Measurements from ENCODE around the gene RNPS1.
A peak's percentile ranks its signal among the peaks of the same experiment; 100 is the strongest.

RNPS1 gene

GRCh38 chr16:2278956-2279800 is 11.3 kb upstream of the RNPS1 start:
- no peaks in the 10 kb centered on the region for H3K9me3 ChIP-seq (ENCODE audit: control insufficient read depth, low read length)
- H3K4me1 ChIP-seq (ENCODE audit: control insufficient read depth, insufficient read depth, low read length), result no peaks in the 10 kb centered on the region
- H3K4me3 ChIP-seq (ENCODE audit: low read length), result no peak overlapping the region
- H3K36me3 ChIP-seq (ENCODE audit: control insufficient read depth, insufficient read depth, low read length), result no peaks in the 10 kb centered on the region
- H3K9ac ChIP-seq (ENCODE audit: low read length), result no peak overlapping the region
- peaks cover 5% of the 10 kb centered on the region for H3K27me3 ChIP-seq (ENCODE audit: control insufficient read depth, insufficient read depth, low read length)

GRCh38 chr16:2278272-2278608 is 10.3 kb upstream of the RNPS1 start:
- no peaks in the 10 kb centered on the region for H3K36me3 ChIP-seq (ENCODE audit: control insufficient read depth, insufficient read depth, low read length)
- no peak overlapping the region for H3K9ac ChIP-seq (ENCODE audit: low read length)
- H3K27me3 ChIP-seq (ENCODE audit: control insufficient read depth, insufficient read depth, low read length), result peaks cover 5% of the 10 kb centered on the region

GRCh38 chr16:2277466-2278271 is 9.7 kb upstream of the RNPS1 start:
- H3K4me1 ChIP-seq (ENCODE audit: control insufficient read depth, insufficient read depth, low read length), result no peaks in the 10 kb centered on the region
- H3K4me3 ChIP-seq (ENCODE audit: low read length), result no peak overlapping the region
- peaks cover 5% of the 10 kb centered on the region for H3K27me3 ChIP-seq (ENCODE audit: control insufficient read depth, insufficient read depth, low read length)
- no peak overlapping the region for H3K9ac ChIP-seq (ENCODE audit: low read length)
- H3K9me3 ChIP-seq (ENCODE audit: control insufficient read depth, low read length), result no peaks in the 10 kb centered on the region
- no peaks in the 10 kb centered on the region for H3K36me3 ChIP-seq (ENCODE audit: control insufficient read depth, insufficient read depth, low read length)

More at GRCh38 chr16:2278272-2278608, 10.3 kb upstream of the RNPS1 start:
- H3K9me3 ChIP-seq (ENCODE audit: control insufficient read depth, low read length), result no peaks in the 10 kb centered on the region
- no peaks in the 10 kb centered on the region for H3K4me1 ChIP-seq (ENCODE audit: control insufficient read depth, insufficient read depth, low read length)
- H3K4me3 ChIP-seq (ENCODE audit: low read length), result no peak overlapping the region

GRCh38 chr16:2276368-2277195 is 8.7 kb upstream of the RNPS1 start:
- Histone ChIP-seq H3K9me3 (ENCODE audit: control insufficient read depth, low read length) (no peaks in the 10 kb centered on the region), H3K4me3 (ENCODE audit: low read length) (no peak overlapping the region), H3K9ac (ENCODE audit: low read length) (no peak overlapping the region), H3K36me3 (ENCODE audit: control insufficient read depth, insufficient read depth, low read length) (no peaks in the 10 kb centered on the region), H3K27me3 (ENCODE audit: control insufficient read depth, insufficient read depth, low read length) (peaks cover 5% of the 10 kb centered on the region), H3K4me1 (ENCODE audit: control insufficient read depth, insufficient read depth, low read length) (no peaks in the 10 kb centered on the region)

GRCh38 chr16:2275476-2276367 is 7.8 kb upstream of the RNPS1 start:
- no peak overlapping the region for H3K4me3 ChIP-seq (ENCODE audit: low read length)
- H3K9me3 ChIP-seq (ENCODE audit: control insufficient read depth, low read length), result no peaks in the 10 kb centered on the region
- no peaks in the 10 kb centered on the region for H3K36me3 ChIP-seq (ENCODE audit: control insufficient read depth, insufficient read depth, low read length)
- peaks cover 5% of the 10 kb centered on the region for H3K27me3 ChIP-seq (ENCODE audit: control insufficient read depth, insufficient read depth, low read length)
- no peaks in the 10 kb centered on the region for H3K4me1 ChIP-seq (ENCODE audit: control insufficient read depth, insufficient read depth, low read length)
- no peak overlapping the region for H3K9ac ChIP-seq (ENCODE audit: low read length)

GRCh38 chr16:2273931-2274330 is 6.0 kb upstream of the RNPS1 start:
- H3K27me3 ChIP-seq (ENCODE audit: control insufficient read depth, insufficient read depth, low read length), result peaks cover 5% of the 10 kb centered on the region
- no peaks in the 10 kb centered on the region for H3K9me3 ChIP-seq (ENCODE audit: control insufficient read depth, low read length)
- H3K4me1 ChIP-seq (ENCODE audit: control insufficient read depth, insufficient read depth, low read length), result peaks cover 10% of the 10 kb centered on the region
- no peaks in the 10 kb centered on the region for H3K36me3 ChIP-seq (ENCODE audit: control insufficient read depth, insufficient read depth, low read length)
- H3K9ac ChIP-seq (ENCODE audit: low read length), result no peak overlapping the region
- no peak overlapping the region for H3K4me3 ChIP-seq (ENCODE audit: low read length)

GRCh38 chr16:2273484-2273883 is 5.6 kb upstream of the RNPS1 start:
- no peak overlapping the region for H3K9ac ChIP-seq (ENCODE audit: low read length)
- peaks cover 5% of the 10 kb centered on the region for H3K27me3 ChIP-seq (ENCODE audit: control insufficient read depth, insufficient read depth, low read length)
- peaks cover 11% of the 10 kb centered on the region for H3K4me1 ChIP-seq (ENCODE audit: control insufficient read depth, insufficient read depth, low read length)
- H3K4me3 ChIP-seq (ENCODE audit: low read length), result no peak overlapping the region
- no peaks in the 10 kb centered on the region for H3K9me3 ChIP-seq (ENCODE audit: control insufficient read depth, low read length)
- no peaks in the 10 kb centered on the region for H3K36me3 ChIP-seq (ENCODE audit: control insufficient read depth, insufficient read depth, low read length)

- Histone ChIP-seq H3K4me1 (ENCODE audit: control insufficient read depth, insufficient read depth, low read length) (peaks cover 11% of the 10 kb centered on the region), H3K27me3 (ENCODE audit: control insufficient read depth, insufficient read depth, low read length) (peaks cover 5% of the 10 kb centered on the region), H3K9me3 (ENCODE audit: control insufficient read depth, low read length) (no peaks in the 10 kb centered on the region), H3K36me3 (ENCODE audit: control insufficient read depth, insufficient read depth, low read length) (no peaks in the 10 kb centered on the region), H3K4me3 (ENCODE audit: low read length) (no peak overlapping the region), H3K9ac (ENCODE audit: low read length) (no peak overlapping the region)
Observed at GRCh38 chr16:2271848-2272461, 4.0 kb upstream of the RNPS1 start.

GRCh38 chr16:2270588-2271470 is 2.9 kb upstream of the RNPS1 start:
- peaks cover 1% of the 10 kb centered on the region for H3K27me3 ChIP-seq (ENCODE audit: control insufficient read depth, insufficient read depth, low read length)
- H3K4me1 ChIP-seq (ENCODE audit: control insufficient read depth, insufficient read depth, low read length), result peaks cover 14% of the 10 kb centered on the region
- H3K9ac ChIP-seq (ENCODE audit: low read length), result no peak overlapping the region
- no peaks in the 10 kb centered on the region for H3K9me3 ChIP-seq (ENCODE audit: control insufficient read depth, low read length)
- H3K4me3 ChIP-seq (ENCODE audit: low read length), result no peak overlapping the region
- no peaks in the 10 kb centered on the region for H3K36me3 ChIP-seq (ENCODE audit: control insufficient read depth, insufficient read depth, low read length)

GRCh38 chr16:2270070-2270462 is 2.1 kb upstream of the RNPS1 start:
- no peak overlapping the region for H3K4me3 ChIP-seq (ENCODE audit: low read length)
- peaks cover 16% of the 10 kb centered on the region for H3K4me1 ChIP-seq (ENCODE audit: control insufficient read depth, insufficient read depth, low read length)

More at GRCh38 chr16:2270070-2270462, 2.1 kb upstream of the RNPS1 start:
- Histone ChIP-seq H3K9me3 (ENCODE audit: control insufficient read depth, low read length) (no peaks in the 10 kb centered on the region), H3K27me3 (ENCODE audit: control insufficient read depth, insufficient read depth, low read length) (no peaks in the 10 kb centered on the region), H3K36me3 (ENCODE audit: control insufficient read depth, insufficient read depth, low read length) (no peaks in the 10 kb centered on the region), H3K9ac (ENCODE audit: low read length) (peak overlapping the region; percentile 75)
